ENCODE results near the gene CPSF4. TPM values are rescaled to one million over a fixed set of nuclear protein-coding genes. Genes with fewer than 3 reads are reported as not detected.

The CPSF4 gene
- total RNA-seq, 1 experiment from 2014 or later, result 98.2 TPM

DNA sequence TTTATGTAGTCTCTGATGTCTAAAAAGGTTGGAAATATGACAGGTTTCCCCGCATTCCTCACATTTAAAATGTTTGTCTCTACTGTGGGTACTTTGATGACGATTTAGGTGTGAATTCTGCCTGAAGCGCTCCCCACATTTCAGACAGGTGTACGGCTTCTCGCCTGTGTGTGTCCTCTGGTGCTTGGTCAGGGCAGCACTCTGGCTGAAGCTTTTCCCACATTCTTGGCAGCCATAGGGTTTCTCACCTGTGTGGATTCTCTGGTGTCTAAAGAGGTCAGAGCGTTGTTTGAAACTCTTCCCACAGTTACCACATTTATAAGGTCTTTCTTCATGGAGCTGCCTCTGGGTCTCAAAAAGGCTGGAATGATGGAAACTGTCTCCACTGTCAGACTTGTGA lies 55.1 kb downstream of the CPSF4 start:
- no CpG with 5 or more reads among the region's 6 CpGs for WGBS (ENCODE audit: extremely low coverage, insufficient read length, low lambda C conversion rate)
- DNase-seq, result no peak
- H3K27ac Mint-ChIP-seq, result no peak overlapping the region

More for the DNA sequence above, 55.1 kb downstream of the CPSF4 start:
- H3K4me1 Mint-ChIP-seq, result peaks cover 12% of the 10 kb centered on the region in 2 experiments
- Histone ChIP-seq H4K91ac (ENCODE audit: insufficient read length, low read depth, low read length) (no peak overlapping the region), H3K9me3 (ENCODE audit: control insufficient read depth, low read depth, low read length) (peaks cover 13% of the 10 kb centered on the region), H3K23ac (ENCODE audit: insufficient read length, low read depth, low read length) (no peak overlapping the region), H2BK12ac (ENCODE audit: insufficient read length, low read depth, low read length) (no peak overlapping the region), H3K4ac (ENCODE audit: low read depth, low read length) (no peak overlapping the region), H2BK5ac (ENCODE audit: insufficient read length, low read length) (no peak overlapping the region), H3K79me1 (ENCODE audit: insufficient read depth, low read depth, low read length, poor library complexity, severe bottlenecking) (no peaks in the 10 kb centered on the region), H3T11ph (ENCODE audit: low read length) (no peak overlapping the region), H3K4me1 (ENCODE audit: insufficient read depth, low read length) (peaks cover 4% of the 10 kb centered on the region; the same call in 1 of the 2 replicates), H3K27ac (ENCODE audit: insufficient read length, low read depth, low read length) (no peak overlapping the region), H2BK15ac (ENCODE audit: low read depth, low read length) (no peak overlapping the region), H2AK5ac (ENCODE audit: insufficient read length, low read length) (no peak overlapping the region), H3K56ac (ENCODE audit: insufficient read length, low read depth, low read length) (no peak overlapping the region), H2BK20ac (ENCODE audit: low read depth, low read length, poor library complexity, severe bottlenecking) (no peak overlapping the region), H4K20me1 (ENCODE audit: control insufficient read depth, insufficient read depth, insufficient read length) (no peaks in the 10 kb centered on the region), H2AFZ (ENCODE audit: low read length) (no peak overlapping the region), H4K5ac (ENCODE audit: insufficient read length, low read depth, low read length) (no peak overlapping the region), H3K9ac (ENCODE audit: extremely low read depth, insufficient read length, low read length) (no peak overlapping the region), H4K8ac (replicated peaks; ENCODE audit: insufficient read length, low read depth, low read length) (no peak overlapping the region), H3K4me2 (ENCODE audit: insufficient read depth, insufficient read length, low read length) (no peak overlapping the region), H3K27me3 (ENCODE audit: insufficient read depth, low read length) (no peaks in the 10 kb centered on the region), H3K14ac (ENCODE audit: insufficient read depth, low read length) (no peak overlapping the region), H3K23me2 (ENCODE audit: insufficient read length, low read depth, low read length, poor library complexity, severe bottlenecking) (peaks cover 3% of the 10 kb centered on the region), H2BK120ac (ENCODE audit: low read depth, low read length, poor library complexity, severe bottlenecking) (no peak overlapping the region), H3K79me2 (ENCODE audit: insufficient read depth, low read length) (peaks cover 13% of the 10 kb centered on the region), H3K18ac (ENCODE audit: insufficient read length, low read depth, low read length) (no peak overlapping the region)
- TF ChIP-seq CTCF (conservative IDR thresholded peaks at IDR 0.05), result no peak
- no peaks in the 10 kb centered on the region for H3K27me3 Mint-ChIP-seq (ENCODE audit: low read depth)
- peaks cover 52 to 57% (median 52%) of the 10 kb centered on the region in 3 experiments for H3K36me3 Mint-ChIP-seq (ENCODE audit: insufficient read depth in 1 of 3, low read depth in 3 of 3)
- H3K4me3 Mint-ChIP-seq, result no peak overlapping the region
- peaks cover 27 to 30% of the 10 kb centered on the region in 2 experiments for H3K9me3 Mint-ChIP-seq

All from H9 (cell line).